ENCODE results near the gene LRRN3.

LRRN3 gene

DNA sequence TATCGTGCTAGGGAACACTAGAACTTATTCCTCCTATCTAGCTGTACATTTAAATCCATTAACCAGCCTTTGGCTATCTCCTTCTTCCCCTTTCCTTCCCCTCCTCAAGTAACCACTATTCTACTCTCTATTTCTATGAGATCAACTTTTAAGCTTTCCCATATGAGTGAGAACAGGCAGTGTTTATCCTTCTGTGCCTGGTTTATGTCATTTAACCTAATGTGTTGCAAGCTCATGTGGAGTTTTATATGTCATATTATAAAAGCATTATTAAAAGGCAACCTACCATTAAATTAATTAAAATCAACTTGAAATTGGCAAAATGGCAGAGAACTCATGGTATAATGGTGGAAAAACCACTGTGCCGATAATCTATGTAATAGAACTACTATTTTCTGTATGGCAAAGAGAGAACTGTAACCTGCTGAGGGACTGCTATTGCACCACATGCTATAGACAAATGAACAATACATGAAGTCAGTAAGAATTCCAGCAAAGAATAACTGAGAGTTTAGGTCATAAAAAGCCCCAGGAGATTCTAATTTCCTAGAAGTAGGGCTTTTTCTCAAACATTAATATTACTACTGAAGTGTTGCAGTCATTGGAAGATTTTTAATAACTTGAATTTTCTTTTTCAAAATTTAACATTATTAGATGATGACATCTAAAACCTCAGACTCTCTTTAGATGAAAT lies 81.8 kb downstream of the LRRN3 start:
- no peak for DNase-seq (ENCODE audit: low spot score)

DNA sequence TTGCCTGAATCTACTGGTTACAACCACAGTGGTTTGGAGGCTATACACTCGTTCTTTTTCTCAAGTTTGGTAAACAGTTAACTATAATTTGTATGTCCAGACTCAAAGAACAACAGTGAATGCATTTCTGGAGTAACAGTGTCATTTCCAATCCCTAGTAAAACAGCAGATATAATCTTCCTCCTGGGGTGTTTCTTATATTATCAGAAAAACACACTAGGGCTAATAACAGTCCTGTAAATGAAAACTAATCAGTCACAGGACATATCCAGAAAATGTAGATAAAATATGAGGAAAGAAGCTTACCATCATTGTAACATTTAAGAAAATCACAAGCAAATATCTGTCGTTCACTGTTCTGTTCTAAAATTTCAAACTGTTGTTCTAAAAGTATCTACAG lies 82.6 kb downstream of the LRRN3 start:
- DNase-seq (ENCODE audit: low spot score): no peak

DNA sequence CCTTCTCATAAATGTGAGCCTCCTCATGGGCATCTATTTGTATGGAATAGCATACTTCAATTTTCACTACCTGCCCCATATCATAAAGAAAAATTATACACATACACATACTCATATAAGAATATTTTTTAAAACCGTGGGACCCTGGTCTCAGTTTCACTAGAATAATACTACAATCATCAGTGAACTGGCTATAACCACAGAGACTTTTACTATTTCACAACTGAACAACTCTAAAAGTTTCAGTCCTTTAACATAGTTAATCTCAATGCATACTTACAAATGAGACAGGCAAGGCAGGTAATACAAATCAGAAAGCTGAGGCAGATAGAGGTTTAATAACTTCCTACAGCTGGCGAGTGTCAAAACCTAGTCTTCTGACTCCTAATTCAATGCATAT lies 83.1 kb downstream of the LRRN3 start:
- no peak for DNase-seq (ENCODE audit: low spot score)

DNA sequence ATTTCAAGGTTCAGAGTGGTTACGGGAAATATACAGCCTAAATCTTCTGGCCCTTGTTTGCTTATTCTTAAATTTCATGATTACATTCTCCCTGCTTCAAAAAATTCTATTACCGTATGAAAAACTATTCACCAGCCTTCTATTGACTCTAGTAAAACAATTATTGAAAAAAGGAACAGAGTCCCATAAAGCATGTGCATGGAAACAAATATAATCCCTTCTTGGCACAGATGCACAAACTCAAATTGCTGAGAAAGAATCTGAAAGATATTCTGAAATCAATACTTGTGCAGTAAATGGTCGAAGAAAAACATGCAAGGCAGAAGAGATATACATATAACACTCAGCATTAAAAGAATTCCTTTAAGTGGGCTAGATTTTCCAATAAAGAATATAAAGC lies 83.6 kb downstream of the LRRN3 start:
- no peak for DNase-seq (ENCODE audit: low spot score)

Data from GM03348 (cell line).